ENCODE measurements around the gene EVL. TPM values are rescaled to one million over a fixed set of nuclear protein-coding genes. Genes with fewer than 3 reads are reported as not detected.

The EVL gene
- total RNA-seq, 2 donors from 2014 or later = 41.5 to 42.0 TPM

- H3K4me1 ChIP-seq = peaks cover 0 to 8% of the 10 kb centered on the region in 2 donors
- H3K27me3 ChIP-seq = no peaks in the 10 kb centered on the region
- TF ChIP-seq CTCF (IDR thresholded peaks at IDR 0.05) = no peak
- no peak for DNase-seq (ENCODE audit: low spot score)
- H3K4me3 ChIP-seq = no peak overlapping the region
- no peaks in the 10 kb centered on the region for H3K36me3 ChIP-seq
- H3K27ac ChIP-seq = no peak overlapping the region
- no peaks in the 10 kb centered on the region for H3K9me3 ChIP-seq
Measured at GRCh38 chr14:100148837-100149731, 83.9 kb downstream of the EVL start.

GRCh38 chr14:100149851-100150611, 84.8 kb downstream of the EVL start:
- Histone ChIP-seq H3K4me3 (no peak overlapping the region), H3K36me3 (no peaks in the 10 kb centered on the region), H3K27me3 (no peaks in the 10 kb centered on the region), H3K4me1 (peaks cover 0 to 4% of the 10 kb centered on the region in 2 donors), H3K27ac (no peak overlapping the region), H3K9me3 (peaks cover 0 to 8% of the 10 kb centered on the region in 2 donors)
- no peak for TF ChIP-seq CTCF (IDR thresholded peaks at IDR 0.05)
- no peak for DNase-seq (ENCODE audit: low spot score)

- Histone ChIP-seq H3K4me1 (peaks cover 0 to 4% of the 10 kb centered on the region in 2 donors), H3K27ac (no peak overlapping the region), H3K9me3 (peaks cover 0 to 9% of the 10 kb centered on the region in 2 donors), H3K36me3 (no peaks in the 10 kb centered on the region), H3K4me3 (no peak overlapping the region), H3K27me3 (no peaks in the 10 kb centered on the region)
- no peak for DNase-seq (ENCODE audit: low spot score)
- TF ChIP-seq CTCF (IDR thresholded peaks at IDR 0.05) = no peak
Measured at GRCh38 chr14:100150932-100151587, 85.8 kb downstream of the EVL start.

GRCh38 chr14:100152091-100152490, 86.9 kb downstream of the EVL start:
- Histone ChIP-seq H3K27me3 (no peaks in the 10 kb centered on the region), H3K36me3 (no peaks in the 10 kb centered on the region), H3K4me3 (no peak overlapping the region), H3K27ac (no peak overlapping the region), H3K9me3 (peaks cover 0 to 9% of the 10 kb centered on the region in 2 donors), H3K4me1 (peaks cover 0 to 4% of the 10 kb centered on the region in 2 donors)
- no peak for DNase-seq (ENCODE audit: low spot score)
- no peak for TF ChIP-seq CTCF (IDR thresholded peaks at IDR 0.05)

GRCh38 chr14:100153560-100153959, 88.3 kb downstream of the EVL start:
- Histone ChIP-seq H3K27me3 (no peaks in the 10 kb centered on the region), H3K4me3 (no peak overlapping the region), H3K27ac (no peak overlapping the region), H3K9me3 (peaks cover 0 to 9% of the 10 kb centered on the region in 2 donors), H3K4me1 (peaks cover 0 to 5% of the 10 kb centered on the region in 2 donors), H3K36me3 (no peaks in the 10 kb centered on the region)
- TF ChIP-seq CTCF (IDR thresholded peaks at IDR 0.05) = no peak
- DNase-seq (ENCODE audit: low spot score) = no peak

Data from right atrium auricular region (tissue), 2 donors.